H9 (cell line): ENCODE results near the gene C5orf22. TPM values are rescaled to one million over a fixed set of nuclear protein-coding genes. Genes with fewer than 3 reads are reported as not detected.

Experiments used
- DNase-seq: peaks from one replicate; pipeline ENCODE4 v3.0.0-alpha.2; 2017
- H2AFZ ChIP-seq: one replicate; pipeline ENCODE4 v1.6.1; 2013; ENCODE audit warnings: mild to moderate bottlenecking, low read length, control low read depth, moderate library complexity
- H2AK5ac ChIP-seq: 2 replicates; pipeline ENCODE4 v1.6.1; 2013; ENCODE audit warnings: low read length, control low read depth, mixed read lengths; ENCODE audit not compliant: insufficient read length
- H2BK120ac ChIP-seq: one replicate; pipeline ENCODE4 v1.6.1; 2013; ENCODE audit warnings: low read depth, mild to moderate bottlenecking, low read length, control low read depth, inconsistent platforms; ENCODE audit not compliant: poor library complexity, severe bottlenecking
- H2BK12ac ChIP-seq: 2 replicates; pipeline ENCODE4 v1.6.1; 2013; ENCODE audit warnings: low read length, control low read depth, mixed read lengths, low read depth; ENCODE audit not compliant: insufficient read length
- H2BK15ac ChIP-seq: 2 replicates; pipeline ENCODE4 v1.6.1; 2013; ENCODE audit warnings: low read depth, low read length, control low read depth
- H2BK20ac ChIP-seq: one replicate; pipeline ENCODE4 v1.6.1; 2013; ENCODE audit warnings: low read depth, mild to moderate bottlenecking, low read length, control low read depth, inconsistent platforms; ENCODE audit not compliant: poor library complexity, severe bottlenecking
- H2BK5ac ChIP-seq: 2 replicates; pipeline ENCODE4 v1.6.1; 2013; ENCODE audit warnings: low read length, control low read depth, mixed read lengths; ENCODE audit not compliant: insufficient read length
- H3K14ac ChIP-seq: 2 replicates; pipeline ENCODE4 v1.6.1; 2013; ENCODE audit warnings: low read length, control low read depth; ENCODE audit not compliant: insufficient read depth
- H3K18ac ChIP-seq: 2 replicates; pipeline ENCODE4 v1.6.1; 2013; ENCODE audit warnings: low read depth, mild to moderate bottlenecking, mixed read lengths, low read length, control low read depth; ENCODE audit not compliant: insufficient read length
- H3K23ac ChIP-seq: 2 replicates; pipeline ENCODE4 v1.6.1; 2013; ENCODE audit warnings: low read length, control low read depth, mixed read lengths, low read depth; ENCODE audit not compliant: insufficient read length
- H3K23me2 ChIP-seq: 2 replicates; pipeline ENCODE4 v1.6.1; 2013; ENCODE audit warnings: low read depth, mild to moderate bottlenecking, mixed read lengths, low read length, control low read depth; ENCODE audit not compliant: insufficient read length, poor library complexity, severe bottlenecking
- H3K27ac ChIP-seq: 2 replicates; pipeline ENCODE4 v1.5.1; 2013; ENCODE audit warnings: low read length, control low read depth, mixed read lengths, low read depth; ENCODE audit not compliant: insufficient read length
- H3K27me3 ChIP-seq: 2 replicates; pipeline ENCODE4 v1.6.1; 2013; ENCODE audit warnings: low read length, control low read depth, inconsistent platforms; ENCODE audit not compliant: insufficient read depth
- H3K4ac ChIP-seq: 2 replicates; pipeline ENCODE4 v1.6.1; 2013; ENCODE audit warnings: low read depth, mild to moderate bottlenecking, control low read depth, inconsistent platforms, low read length, moderate library complexity
- H3K4me1 ChIP-seq: 2 replicates; pipeline ENCODE4 v1.6.1; 2013; ENCODE audit warnings: low read length, control low read depth, inconsistent platforms; ENCODE audit not compliant: insufficient read depth
- H3K4me2 ChIP-seq: 2 replicates; pipeline ENCODE4 v1.6.1; 2013; ENCODE audit warnings: low read length, control low read depth, mixed read lengths; ENCODE audit not compliant: insufficient read length, insufficient read depth
- H3K56ac ChIP-seq: 2 replicates; pipeline ENCODE4 v1.6.1; 2013; ENCODE audit warnings: low read depth, mild to moderate bottlenecking, mixed read lengths, low read length, control low read depth; ENCODE audit not compliant: insufficient read length
- H3K79me1 ChIP-seq: 2 replicates; pipeline ENCODE4 v1.6.1; 2013; ENCODE audit warnings: low read depth, mild to moderate bottlenecking, moderate library complexity, low read length, control low read depth, inconsistent platforms; ENCODE audit not compliant: insufficient read depth, poor library complexity, severe bottlenecking
- H3K79me2 ChIP-seq: 2 replicates; pipeline ENCODE4 v1.6.1; 2013; ENCODE audit warnings: low read length, control low read depth, inconsistent platforms; ENCODE audit not compliant: insufficient read depth
- H3K9ac ChIP-seq: 2 replicates; pipeline ENCODE4 v1.6.1; 2013; ENCODE audit warnings: low read length, control low read depth, mixed read lengths; ENCODE audit not compliant: insufficient read length; ENCODE audit errors: extremely low read depth
- H3K9me3 ChIP-seq: one replicate; pipeline ENCODE4 v1.6.1; 2013; ENCODE audit warnings: low read depth, low read length, inconsistent platforms; ENCODE audit not compliant: control insufficient read depth
- H3T11ph ChIP-seq: one replicate; pipeline ENCODE4 v1.6.1; 2013; ENCODE audit warnings: mild to moderate bottlenecking, low read length, control low read depth, inconsistent platforms
- H4K20me1 ChIP-seq: one replicate; pipeline ENCODE4 v1.6.1; 2013; ENCODE audit not compliant: control insufficient read depth, insufficient read length, insufficient read depth
- H4K5ac ChIP-seq: 2 replicates; pipeline ENCODE4 v1.6.1; 2013; ENCODE audit warnings: low read depth, mild to moderate bottlenecking, mixed read lengths, low read length, control low read depth; ENCODE audit not compliant: insufficient read length
- H4K8ac ChIP-seq: replicated peaks from 2 replicates; pipeline ENCODE4 v1.6.1; 2013; ENCODE audit warnings: low read length, control low read depth, mixed read lengths, low read depth; ENCODE audit not compliant: insufficient read length
- H4K91ac ChIP-seq: 2 replicates; pipeline ENCODE4 v1.6.1; 2013; ENCODE audit warnings: low read depth, mild to moderate bottlenecking, moderate library complexity, mixed read lengths, low read length, control low read depth; ENCODE audit not compliant: insufficient read length
- H3K27ac Mint-ChIP-seq, 3 experiments: 2 replicates in 2 of 3; 3 replicates in 1 of 3; pipeline ENCODE4 v1.8.0; 2020 to 2021; ENCODE audit warnings: mixed read lengths in 3 of 3, mild to moderate bottlenecking in 1 of 3, moderate library complexity in 1 of 3
- H3K27me3 Mint-ChIP-seq: 2 replicates; pipeline ENCODE4 v1.8.0; 2021; ENCODE audit warnings: low read depth, mild to moderate bottlenecking, moderate library complexity, mixed read lengths
- H3K36me3 Mint-ChIP-seq, 3 experiments: 2 replicates in 2 of 3; 3 replicates in 1 of 3; pipeline ENCODE4 v1.8.0; 2020 to 2021; ENCODE audit warnings: low read depth in 3 of 3, mixed read lengths in 3 of 3; ENCODE audit not compliant: insufficient read depth in 1 of 3
- H3K4me1 Mint-ChIP-seq, 2 experiments: 2 replicates each; pipeline ENCODE4 v1.8.0; 2020; ENCODE audit warnings: mixed read lengths in 2 of 2
- H3K4me3 Mint-ChIP-seq, 2 experiments: 2 replicates in 1 of 2; 3 replicates in 1 of 2; pipeline ENCODE4 v1.8.0; 2020 to 2021; ENCODE audit warnings: mild to moderate bottlenecking in 2 of 2, mixed read lengths in 2 of 2, moderate library complexity in 1 of 2
- H3K9me3 Mint-ChIP-seq, 2 experiments: 2 replicates in 1 of 2; 3 replicates in 1 of 2; pipeline ENCODE4 v1.8.0; 2020; ENCODE audit warnings: mild to moderate bottlenecking in 2 of 2, mixed read lengths in 2 of 2, moderate library complexity in 1 of 2
- WGBS: extraction: QIAGEN DNeasy Blood & Tissue Kit; methylation state at CpG from one replicate; pipeline ENCODE4 v1.1.7; 2013; ENCODE audit warnings: missing lambda C conversion rate, low lambda C conversion rate, mixed read lengths; ENCODE audit not compliant: insufficient read length; ENCODE audit errors: extremely low coverage; 5-methylcytosine and 5-hydroxymethylcytosine counted together
- total RNA-seq: library from RNA; stranded (reverse); gene quantifications from 2 replicates; pipeline ENCODE4 v1.2.1, GENCODE V29; 2021
- TF ChIP-seq, protein P1 (sequence below): fragments of 200-600 bp; sonication (generic); conservative IDR thresholded peaks from 3 replicates; pipeline ENCODE4 v1.8.0; 2021; ENCODE audit warnings: antibody characterized with exemption, mild to moderate bottlenecking

C5orf22 gene
- total RNA-seq, 1 experiment from 2014 or later: 34.0 TPM

DNA sequence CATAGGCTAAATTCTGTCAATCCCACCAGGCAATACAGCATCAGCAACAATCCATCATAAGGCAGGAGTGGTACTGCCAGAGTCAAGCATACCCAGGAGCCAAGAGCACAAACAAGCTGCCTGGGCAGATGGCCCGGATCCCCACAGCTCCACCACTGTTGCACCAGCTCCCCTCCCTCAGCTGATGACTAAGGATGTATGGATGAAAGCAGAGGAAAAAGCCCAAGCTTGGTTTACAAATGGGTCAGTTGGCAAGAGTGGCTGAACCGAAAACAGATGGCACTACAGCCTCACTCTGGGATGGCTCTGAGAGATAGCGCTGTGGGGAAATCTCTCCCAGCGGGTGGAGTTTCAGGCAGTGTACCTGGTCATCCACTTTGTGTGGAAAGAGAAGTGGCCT is 29.6 kb upstream of the C5orf22 start:
- H3K36me3 Mint-ChIP-seq: peaks cover 15 to 91% (median 68%) of the 10 kb centered on the region in 3 experiments; a peak in 6 of 7 replicates
- no peak overlapping the region for H3K4ac ChIP-seq

More for the DNA sequence above, 29.6 kb upstream of the C5orf22 start:
- H3T11ph ChIP-seq: no peak overlapping the region
- no peaks in the 10 kb centered on the region; the same call in 1 of the 2 replicates for H3K27me3 ChIP-seq
- Mint-ChIP-seq H3K4me1 (no peaks in the 10 kb centered on the region), H3K4me3 (no peak overlapping the region), H3K27me3 (no peaks in the 10 kb centered on the region), H3K27ac (no peak overlapping the region), H3K9me3 (no peaks in the 10 kb centered on the region)
- H3K9ac ChIP-seq: no peak overlapping the region
- H2BK15ac ChIP-seq: no peak overlapping the region
- TF ChIP-seq, protein P1, sequence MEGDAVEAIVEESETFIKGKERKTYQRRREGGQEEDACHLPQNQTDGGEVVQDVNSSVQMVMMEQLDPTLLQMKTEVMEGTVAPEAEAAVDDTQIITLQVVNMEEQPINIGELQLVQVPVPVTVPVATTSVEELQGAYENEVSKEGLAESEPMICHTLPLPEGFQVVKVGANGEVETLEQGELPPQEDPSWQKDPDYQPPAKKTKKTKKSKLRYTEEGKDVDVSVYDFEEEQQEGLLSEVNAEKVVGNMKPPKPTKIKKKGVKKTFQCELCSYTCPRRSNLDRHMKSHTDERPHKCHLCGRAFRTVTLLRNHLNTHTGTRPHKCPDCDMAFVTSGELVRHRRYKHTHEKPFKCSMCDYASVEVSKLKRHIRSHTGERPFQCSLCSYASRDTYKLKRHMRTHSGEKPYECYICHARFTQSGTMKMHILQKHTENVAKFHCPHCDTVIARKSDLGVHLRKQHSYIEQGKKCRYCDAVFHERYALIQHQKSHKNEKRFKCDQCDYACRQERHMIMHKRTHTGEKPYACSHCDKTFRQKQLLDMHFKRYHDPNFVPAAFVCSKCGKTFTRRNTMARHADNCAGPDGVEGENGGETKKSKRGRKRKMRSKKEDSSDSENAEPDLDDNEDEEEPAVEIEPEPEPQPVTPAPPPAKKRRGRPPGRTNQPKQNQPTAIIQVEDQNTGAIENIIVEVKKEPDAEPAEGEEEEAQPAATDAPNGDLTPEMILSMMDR: no peak
- no peak overlapping the region for H3K23ac ChIP-seq
- H2BK5ac ChIP-seq: no peak overlapping the region
- no peak for DNase-seq
- no peak overlapping the region for H2BK120ac ChIP-seq
- no peak overlapping the region for H4K91ac ChIP-seq
- no peaks in the 10 kb centered on the region for H3K23me2 ChIP-seq
- H3K27ac ChIP-seq: no peak overlapping the region
- no peaks in the 10 kb centered on the region for H3K4me1 ChIP-seq
- WGBS: no CpG with 5 or more reads among the region's 4 CpGs
- H2AK5ac ChIP-seq: no peak overlapping the region
- no peak overlapping the region for H2AFZ ChIP-seq
- H3K14ac ChIP-seq: no peak overlapping the region
- no peaks in the 10 kb centered on the region for H3K79me2 ChIP-seq
- H4K8ac ChIP-seq: no peak overlapping the region
- no peak overlapping the region for H2BK20ac ChIP-seq
- no peaks in the 10 kb centered on the region for H3K79me1 ChIP-seq
- no peak overlapping the region for H3K56ac ChIP-seq
- H3K18ac ChIP-seq: no peak overlapping the region
- no peak overlapping the region for H2BK12ac ChIP-seq
- H3K4me2 ChIP-seq: no peak overlapping the region
- H4K5ac ChIP-seq: no peak overlapping the region
- H3K9me3 ChIP-seq: no peaks in the 10 kb centered on the region
- no peaks in the 10 kb centered on the region for H4K20me1 ChIP-seq
